Brain pericyte (primary cell): ENCODE data around the gene SNX2.
"Not testable (repeated sequence)": the region's sequence is repeated elsewhere in the genome, so short reads cannot be mapped to it uniquely, and the experiment has no call there.

Experiments used
- DNase-seq: peaks from one replicate; pipeline ENCODE4 v3.0.0-alpha.2; 2012; ENCODE audit warnings: low read depth, low spot score

The SNX2 gene, protein sequence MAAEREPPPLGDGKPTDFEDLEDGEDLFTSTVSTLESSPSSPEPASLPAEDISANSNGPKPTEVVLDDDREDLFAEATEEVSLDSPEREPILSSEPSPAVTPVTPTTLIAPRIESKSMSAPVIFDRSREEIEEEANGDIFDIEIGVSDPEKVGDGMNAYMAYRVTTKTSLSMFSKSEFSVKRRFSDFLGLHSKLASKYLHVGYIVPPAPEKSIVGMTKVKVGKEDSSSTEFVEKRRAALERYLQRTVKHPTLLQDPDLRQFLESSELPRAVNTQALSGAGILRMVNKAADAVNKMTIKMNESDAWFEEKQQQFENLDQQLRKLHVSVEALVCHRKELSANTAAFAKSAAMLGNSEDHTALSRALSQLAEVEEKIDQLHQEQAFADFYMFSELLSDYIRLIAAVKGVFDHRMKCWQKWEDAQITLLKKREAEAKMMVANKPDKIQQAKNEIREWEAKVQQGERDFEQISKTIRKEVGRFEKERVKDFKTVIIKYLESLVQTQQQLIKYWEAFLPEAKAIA

DNA sequence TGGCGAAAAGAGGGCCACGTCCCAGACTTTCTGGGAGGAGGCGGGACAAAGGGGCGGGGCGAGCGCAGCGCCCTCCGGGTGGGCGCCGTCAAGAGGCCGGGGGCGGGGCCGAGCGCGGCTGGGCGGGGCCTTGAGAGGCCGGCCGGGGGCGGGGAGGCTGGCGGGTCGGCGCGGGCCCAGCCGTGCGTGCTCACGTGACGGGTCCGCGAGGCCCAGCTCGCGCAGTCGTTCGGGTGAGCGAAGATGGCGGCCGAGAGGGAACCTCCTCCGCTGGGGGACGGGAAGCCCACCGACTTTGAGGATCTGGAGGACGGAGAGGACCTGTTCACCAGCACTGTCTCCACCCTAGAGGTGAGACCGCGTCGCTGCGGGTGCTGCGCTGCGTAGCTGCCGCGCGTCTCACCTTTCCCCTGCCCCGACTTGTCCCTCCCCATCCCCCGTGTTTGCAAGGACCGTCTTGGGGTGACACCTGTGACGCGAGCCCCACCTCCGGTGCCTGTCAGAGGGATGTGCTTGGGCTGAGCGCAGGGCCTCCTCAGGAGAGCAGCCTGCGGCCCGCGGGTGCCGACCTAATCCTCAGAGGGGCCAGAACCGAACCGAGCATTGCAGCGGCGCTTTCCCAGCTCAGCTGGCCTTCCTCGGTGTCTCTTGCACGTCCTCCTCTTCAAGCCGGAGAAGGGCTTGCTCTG is at the start of gene SNX2:
SNX2 (plus strand) TSS at position 220 of the 689 bp plus-strand sequence; CDS start at position 244, 24 bp downstream.
- peak; percentile 56 for DNase-seq

DNA sequence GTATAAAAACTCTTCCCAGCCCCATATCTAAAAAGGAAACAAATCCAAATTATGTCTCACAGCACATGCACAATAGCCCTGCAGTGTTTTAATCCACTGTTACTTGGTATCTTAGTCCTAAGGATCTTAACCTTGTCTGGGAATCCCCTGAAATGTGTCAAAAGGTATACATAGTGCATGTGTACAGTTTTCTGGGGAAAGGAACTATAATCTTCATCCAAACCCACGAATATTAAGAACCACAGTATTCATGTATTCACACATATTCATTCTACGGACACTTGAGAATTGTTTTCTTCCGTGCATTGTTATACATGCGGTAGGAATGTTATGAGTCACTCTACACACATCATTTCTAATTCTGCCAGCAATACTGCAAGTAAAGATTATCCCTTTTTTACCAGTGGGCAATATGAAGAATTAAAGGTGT is 47.8 kb upstream of the SNX2 start:
- DNase-seq, result peak; percentile 8

DNA sequence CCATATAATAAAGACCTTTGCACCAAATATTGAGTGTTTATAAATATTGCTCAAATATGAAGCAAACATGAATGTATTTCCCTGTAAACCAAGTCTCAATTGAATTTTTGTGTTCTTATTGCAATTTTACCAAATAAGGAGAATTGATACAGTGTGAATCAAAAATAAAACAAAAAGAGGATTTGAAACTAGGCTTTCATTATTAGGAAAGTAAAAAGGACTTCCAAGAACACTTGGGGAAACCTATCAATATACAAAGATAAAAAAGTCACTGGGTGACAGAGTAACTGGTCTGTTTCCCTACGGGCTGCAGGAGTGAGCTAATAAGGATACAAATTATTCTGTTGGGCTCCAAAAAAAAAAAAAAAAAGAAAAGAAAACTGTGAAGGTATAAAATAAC is 44.8 kb upstream of the SNX2 start:
- DNase-seq, result no peak

DNA sequence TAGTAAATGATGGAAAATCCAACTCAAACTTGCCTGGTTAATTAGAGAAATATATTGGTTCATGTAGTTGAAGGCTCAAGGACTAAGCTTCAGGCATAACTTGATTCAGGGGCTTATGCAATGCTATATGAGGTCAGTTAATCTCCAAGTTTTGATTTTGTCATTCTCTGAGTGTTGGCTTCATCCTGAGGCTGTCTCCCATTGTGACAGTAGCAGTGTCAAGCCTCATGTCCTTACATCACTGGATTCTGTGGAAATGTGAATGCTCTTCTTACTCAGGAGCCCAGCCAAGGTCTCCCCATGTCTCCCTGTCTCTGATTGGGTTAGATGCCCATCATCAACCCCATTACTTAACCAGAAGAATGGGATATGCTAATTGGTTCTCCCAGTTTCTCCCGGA is 44.4 kb upstream of the SNX2 start:
- DNase-seq, result no peak

DNA sequence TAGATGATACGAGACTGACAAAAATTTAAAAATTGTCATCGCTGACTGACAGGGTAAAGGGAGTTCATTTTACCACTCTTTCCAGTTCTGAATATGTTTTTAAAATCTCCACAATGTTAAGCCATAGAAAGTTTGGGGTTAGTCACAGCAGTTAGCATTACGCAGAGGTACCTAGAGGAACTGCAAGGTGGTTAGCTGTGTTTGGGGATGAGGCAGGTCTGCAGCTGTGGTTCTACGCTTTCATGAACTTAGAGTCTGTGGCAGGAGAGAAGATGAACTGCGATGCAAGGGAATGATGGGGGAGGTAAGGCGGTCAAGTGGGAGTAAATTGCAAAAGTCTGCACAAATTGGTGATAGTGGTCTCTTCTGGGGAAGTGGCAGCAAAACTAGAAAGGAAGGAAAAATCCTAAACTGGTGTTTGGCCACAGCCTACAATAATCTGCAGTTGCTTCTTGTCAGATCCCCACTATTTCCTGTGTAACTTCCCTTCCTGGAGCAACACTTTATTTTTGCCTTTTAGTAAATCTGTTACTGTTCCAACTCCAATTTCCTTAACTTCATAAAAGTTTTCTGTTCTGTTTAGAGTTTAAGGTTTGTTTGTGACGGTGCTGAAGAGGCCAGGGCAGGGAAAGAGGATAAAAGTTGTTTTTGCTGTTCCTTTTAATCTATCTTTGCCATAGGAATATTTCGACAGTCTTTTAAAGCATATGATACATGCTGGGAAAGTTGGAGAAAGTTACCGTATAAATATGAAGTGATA is 38.6 kb upstream of the SNX2 start:
- DNase-seq, result no peak

DNA sequence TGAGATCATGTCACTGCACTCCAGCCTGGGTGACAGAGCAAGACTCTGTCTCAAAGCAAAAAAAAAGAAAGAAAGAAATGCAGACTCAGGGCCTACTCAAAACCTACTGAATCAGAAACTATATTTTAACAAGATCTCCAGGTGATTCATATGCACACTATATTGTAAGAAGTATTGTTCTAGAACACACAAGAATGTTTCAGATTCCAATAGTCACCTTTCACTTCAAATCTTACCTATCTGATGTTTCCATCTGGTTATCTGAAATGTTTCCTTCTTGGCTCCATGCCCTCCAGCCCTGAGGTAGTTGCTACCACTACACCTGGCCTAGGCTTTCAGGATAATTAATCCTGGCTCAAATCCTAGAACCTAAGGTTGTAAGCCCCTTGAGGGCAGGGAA is 36.8 kb upstream of the SNX2 start:
- DNase-seq, result no peak

DNA sequence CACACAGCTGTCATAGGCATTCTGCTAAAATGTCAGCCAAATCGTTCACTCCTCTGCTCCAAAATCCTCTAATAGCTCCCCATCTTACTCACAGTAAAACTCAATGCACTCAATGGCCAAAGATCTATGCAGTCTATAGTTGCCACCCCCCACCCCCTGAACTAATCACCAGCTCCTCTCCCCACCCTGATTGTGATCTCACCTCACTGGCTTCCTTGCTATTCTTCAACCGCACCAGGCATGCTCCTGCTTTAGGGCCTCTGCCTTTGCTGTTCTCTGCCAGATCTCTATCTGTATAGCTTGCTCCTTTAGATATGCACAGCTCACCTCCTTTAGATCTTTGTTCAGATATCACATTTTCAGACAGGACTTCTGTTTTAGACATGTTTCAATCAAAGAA is 33.2 kb upstream of the SNX2 start:
- no peak for DNase-seq

DNA sequence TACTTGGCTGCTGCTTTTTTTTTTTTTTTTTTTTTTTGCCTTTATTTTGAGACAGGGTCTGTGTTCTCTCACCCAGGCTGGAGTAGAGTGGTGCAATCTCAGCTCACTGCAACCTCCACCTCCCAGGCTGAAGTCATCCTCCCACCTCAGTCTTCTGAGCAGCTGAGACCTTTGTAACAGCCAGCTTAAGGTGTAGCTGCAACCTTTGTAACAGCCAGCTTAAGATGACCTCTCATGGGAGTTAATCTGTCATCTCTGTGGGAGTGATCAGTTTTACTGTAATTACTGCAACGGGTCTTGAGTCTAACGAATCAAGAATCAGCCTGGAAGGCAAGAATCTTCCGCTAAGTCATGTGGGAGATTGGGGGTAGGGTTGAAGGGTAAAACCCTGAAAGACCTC is 31.6 kb upstream of the SNX2 start:
- DNase-seq, result no peak

DNA sequence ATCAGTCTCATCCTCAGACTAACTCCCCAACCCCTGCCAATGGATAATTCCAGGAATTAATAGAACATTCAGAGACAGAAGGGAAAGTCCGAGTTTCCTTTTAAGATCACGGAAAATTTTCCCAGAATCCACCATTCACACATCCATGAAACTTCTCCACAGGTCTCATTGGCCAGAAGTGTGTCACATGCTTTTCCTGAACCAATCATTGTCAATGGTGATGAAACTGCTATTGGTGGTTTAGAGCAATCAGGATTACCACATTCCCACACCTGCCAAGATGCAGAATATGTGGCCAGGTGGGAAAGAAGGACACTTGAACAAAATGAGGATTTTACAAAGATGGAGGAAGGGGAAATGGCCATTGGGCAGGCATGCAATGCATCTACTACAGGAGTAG is 29.3 kb upstream of the SNX2 start:
- no peak for DNase-seq

DNA sequence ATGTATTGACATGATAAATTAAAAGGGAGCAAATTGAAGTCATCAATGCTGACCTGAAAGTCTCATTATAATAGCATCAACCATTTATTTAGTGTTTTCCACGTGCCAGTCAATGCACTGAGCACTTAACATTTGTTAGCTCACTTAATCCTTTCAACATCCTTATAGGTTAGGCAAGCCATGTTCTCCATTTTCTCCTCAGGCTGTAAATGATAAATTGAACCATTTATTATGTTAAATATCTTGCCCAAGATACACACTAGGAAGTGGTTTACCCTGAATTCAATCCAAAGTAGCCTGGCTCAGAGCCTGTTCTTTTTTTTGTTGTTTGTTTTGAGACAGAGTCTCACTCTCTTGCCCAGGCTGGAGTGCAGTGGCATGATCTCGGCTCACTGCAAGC is 25.0 kb upstream of the SNX2 start:
- no peak for DNase-seq

DNA sequence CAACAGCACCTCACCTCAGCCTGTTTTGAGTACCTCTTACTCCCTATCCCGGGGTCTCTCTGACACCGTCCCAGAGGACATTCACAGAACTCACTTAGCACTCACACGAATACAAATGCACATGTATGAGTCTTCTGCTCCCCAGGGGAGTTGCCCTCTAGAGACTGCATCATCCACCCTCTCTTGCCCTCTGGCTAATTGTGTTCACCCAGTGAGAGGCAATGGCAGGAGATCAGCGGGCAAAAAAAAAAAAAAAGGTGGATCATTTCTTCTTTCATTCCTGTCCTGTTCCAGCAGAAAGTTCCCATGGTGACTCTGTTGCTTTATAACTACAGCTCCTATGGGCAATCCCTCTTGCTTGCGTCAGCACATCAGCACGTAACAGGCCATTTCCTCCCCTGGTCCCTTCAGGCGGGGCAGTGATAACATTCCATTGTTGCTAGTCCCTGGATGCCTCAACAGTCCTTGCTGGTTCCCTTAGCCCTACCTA is 23.5 kb upstream of the SNX2 start:
- no peak for DNase-seq

DNA sequence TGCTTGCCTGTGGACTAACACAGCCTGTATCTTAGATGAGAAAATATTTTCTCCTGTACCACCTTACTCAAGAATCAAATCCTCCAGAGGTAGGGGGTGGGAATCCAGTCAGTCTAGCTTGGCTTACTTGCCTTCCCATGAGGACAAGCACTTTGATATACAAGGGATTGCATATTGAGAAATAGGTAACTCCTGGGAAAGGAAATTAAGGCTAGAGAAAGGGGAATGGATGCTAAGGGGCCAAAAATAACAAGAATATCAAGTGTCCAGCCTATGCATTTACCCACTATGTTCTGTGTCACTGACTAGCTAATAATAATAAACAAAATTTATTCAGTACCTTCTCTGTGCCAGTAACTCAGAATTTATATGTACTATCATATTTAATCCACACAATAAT is 21.4 kb upstream of the SNX2 start:
- DNase-seq, result no peak

DNA sequence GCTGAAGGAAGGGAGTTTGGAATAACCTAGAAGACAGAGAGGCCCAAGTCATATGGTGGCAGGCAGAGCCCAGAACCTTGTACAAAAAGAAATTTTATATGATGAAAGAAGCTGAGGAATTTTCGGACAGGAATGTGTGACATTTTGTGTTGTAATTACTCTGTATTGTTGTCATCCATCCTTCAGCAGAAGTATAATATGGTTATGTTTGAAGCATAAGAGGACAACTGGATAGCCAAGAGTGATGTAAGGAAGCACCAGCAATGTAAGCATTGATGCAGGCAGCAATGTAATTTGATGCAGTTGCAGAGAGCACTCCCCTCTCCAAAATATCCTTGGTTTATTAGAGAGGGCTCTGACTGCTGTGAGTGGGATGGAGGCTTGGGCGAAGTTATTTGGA is 19.1 kb upstream of the SNX2 start:
- no peak for DNase-seq

DNA sequence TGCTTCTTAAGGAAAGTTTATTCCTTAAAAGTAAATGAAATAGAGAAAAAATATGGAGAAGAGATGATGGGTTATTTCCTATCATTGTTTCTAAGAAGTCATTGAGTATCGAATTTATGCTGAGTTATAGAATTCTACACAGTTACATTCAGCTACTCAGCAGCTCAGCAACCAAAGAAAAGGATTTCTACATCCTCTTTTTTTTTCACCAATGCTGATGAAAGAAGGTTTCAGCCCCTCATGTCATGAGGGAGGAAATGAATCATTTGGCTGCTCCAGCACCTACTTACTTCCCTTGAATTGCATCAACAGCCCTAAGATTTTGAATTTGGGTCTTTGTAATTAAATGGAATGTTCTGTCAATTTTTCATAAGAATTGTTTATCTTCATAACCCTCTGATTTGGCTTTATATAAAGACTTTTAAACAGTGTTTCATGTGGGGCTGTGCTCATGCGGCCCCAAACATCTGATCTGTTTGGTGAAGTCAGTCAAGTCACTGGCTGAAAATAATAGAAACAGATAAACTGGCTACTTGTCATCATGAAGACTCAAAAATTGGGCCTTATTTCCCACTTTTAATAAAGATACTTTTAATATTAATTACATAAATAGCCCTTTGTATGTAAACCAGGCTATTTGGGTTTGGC is 18.5 kb upstream of the SNX2 start:
- DNase-seq, result no peak

DNA sequence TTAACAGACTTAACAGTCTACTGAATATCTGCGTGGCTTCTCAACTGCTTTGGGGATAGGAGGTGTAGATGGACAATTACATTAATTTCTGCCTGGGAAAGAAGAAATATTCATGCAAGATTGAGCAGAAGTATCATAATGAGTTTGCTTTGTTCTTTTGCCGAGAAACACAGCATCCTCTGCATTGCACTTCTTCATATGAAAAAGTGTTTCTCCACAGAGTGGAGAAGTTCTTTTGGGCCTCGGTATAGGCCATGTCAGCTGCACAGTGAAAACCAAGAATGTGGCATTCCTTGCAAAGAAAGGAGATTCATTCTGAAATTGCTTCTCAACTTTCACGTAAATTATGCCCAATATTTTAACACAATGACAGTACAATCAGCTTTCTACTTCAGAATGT is 17.6 kb upstream of the SNX2 start:
- no peak for DNase-seq

DNA sequence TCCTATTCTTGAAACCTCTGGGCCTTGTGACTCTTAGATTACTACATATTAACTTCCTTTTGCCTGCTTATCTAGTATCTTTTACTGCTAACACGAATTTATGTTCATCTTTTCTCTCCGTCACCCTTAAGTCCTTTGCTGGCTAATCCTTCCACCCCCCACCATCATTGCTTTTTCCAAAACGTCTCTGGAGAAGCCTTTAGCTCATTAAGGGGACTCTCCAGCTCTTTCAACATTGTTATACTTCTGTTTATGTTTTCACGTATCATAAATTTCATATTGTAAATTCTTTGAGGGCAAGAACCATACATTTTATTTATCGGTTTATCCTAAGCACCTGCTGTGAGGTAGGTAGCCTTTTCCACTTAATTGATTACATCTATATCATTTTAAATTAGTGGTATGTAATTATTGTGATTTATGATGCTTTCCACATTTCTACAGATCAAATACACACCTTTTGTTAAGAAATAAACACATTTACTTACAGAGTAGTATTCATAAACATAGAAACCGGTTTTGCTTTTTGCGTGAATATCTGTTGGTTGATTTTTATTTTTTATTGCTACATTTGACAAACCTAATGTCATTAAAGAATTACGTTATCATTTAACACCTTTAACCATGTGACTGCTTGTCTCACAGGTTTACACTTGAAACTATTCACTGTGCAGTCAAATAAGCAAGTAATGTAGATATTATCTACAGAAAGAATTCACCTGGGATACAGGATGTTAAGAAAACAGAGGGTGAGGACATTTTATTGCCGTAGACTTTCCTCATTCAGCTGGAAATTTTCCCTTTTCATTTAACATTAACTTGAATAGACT is 15.4 kb upstream of the SNX2 start:
- no peak for DNase-seq

DNA sequence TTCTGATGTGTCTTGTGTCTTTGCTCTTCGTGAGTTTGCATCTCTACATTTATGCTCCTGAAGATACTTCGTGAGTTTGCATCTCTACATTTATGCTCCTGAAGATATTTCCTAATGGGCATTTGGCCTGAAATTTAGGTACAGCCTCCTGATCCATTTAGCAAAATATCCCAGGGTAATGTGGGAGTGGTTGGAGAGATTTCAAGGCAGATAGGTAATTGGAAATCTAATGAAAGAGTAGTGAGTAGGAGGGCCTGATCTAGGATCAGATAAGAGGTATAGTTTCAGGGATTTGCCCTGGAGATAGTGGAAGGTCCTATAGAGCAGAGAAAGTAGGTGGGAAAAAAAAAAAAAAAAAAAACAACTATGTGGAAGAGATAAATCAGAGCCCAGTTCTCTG is 14.6 kb upstream of the SNX2 start:
- no peak for DNase-seq

DNA sequence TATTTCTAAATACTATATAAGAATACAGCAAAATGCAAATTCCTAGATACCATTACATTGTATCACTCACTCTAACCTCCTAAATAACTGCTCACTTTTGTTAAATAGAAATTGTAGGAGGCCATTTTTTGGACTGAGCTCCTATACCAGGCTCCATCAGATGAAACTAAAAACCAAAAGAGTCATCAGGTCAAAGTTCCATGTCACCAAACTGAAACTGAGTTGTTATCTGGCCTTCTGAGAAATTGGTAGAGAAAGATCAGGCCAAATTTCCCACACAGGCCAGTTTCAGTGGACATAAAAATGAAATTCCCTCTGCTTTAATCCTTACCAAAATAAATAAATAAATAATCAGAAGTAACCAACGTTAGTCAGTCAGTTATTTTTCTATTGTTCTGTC is 13.8 kb upstream of the SNX2 start:
- DNase-seq, result no peak

DNA sequence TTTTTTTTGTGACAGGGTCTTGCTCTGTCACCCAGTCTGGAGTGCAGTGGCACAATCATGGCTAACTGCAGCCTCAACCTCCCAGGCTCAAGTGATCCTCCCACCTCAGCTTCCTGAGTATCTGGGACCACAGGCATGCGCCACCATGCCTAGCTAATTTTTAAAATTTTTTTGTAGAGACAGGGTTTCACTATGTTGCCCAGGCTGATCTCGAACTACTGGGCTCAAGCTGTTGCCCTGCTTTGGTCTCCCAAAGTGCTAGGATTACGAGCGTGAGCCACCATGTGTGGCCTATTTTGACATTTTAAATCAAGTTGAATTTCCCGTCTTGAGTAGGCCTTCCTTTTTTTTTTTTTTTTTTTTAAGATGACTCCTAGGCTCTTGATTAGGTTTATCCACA is 13.0 kb upstream of the SNX2 start:
- DNase-seq, result not testable (repeated sequence)

DNA sequence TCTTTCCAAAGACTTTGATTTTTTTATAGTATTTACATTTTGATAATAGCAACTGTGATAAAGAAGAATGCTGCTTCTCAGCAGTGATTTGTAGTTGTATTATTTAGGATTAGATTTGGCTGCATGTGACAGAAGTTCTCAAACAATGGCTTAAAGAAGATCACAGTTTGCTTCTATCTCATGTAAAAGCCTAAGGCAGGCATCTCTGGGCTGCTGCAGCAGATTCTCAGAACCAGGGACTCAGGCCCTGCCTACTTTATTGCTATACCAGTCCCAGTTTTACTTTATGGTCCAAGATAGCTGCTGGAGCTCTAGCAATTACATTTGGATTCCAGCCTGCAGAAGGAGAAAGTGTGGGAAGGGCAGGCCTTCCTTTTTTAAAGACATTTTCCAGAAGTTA is 8.8 kb upstream of the SNX2 start:
- no peak for DNase-seq

DNA sequence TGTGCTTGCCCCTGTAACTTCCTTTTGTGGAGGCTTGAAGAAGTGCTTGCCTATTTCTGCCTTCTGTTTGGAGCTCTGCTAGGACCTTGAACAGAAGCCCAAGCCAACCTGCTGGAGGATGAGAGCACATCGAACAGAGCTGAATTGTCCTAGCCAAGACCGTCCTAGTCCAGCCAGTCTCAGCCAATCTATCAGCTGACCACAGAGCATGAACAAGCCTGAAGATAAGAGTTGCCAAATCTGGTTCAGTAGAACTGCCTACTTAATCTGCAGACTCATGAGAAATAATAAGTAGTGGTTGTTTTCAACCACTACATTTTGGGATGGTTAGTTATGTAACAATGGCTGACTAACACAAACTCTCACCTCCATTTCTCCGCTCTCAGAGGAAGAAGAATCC is 4.4 kb upstream of the SNX2 start:
- no peak for DNase-seq
